ENCODE measurements around the gene STYX.

STYX gene

DNA sequence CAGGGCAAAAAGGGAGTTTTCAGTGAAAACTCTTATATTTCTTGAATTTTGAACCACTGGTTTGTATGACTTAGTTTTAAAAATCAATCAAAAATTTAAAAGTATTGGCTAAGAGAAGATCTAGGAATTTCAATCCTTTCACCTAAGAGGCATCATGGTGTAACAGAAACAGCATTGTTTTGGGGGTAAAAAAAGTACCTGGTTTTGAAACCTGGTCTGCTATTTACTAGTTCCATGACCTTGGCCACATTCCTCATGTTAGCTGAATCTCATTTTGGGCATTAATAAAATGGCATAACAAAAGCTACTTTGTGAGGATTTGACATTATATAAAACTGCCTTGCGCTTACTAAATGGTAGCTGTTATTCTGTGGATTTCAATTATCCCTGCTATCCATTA is 78.1 kb downstream of the STYX start:
- Histone ChIP-seq H3K9me3 (ENCODE audit: control insufficient read depth in 2 of 2, low read length in 2 of 2) (no peaks in the 10 kb centered on the region), H3K27me3 (ENCODE audit: control insufficient read depth in 1 of 2, insufficient read depth in 2 of 2, low read length in 2 of 2) (no peaks in the 10 kb centered on the region), H3K4me3 (ENCODE audit: low read length in 2 of 2) (no peak overlapping the region), H3K9ac (ENCODE audit: low read length in 2 of 2) (no peak overlapping the region), H3K27ac (ENCODE audit: low read length) (no peak overlapping the region), H3K4me1 (ENCODE audit: control insufficient read depth, insufficient read depth, low read length) (no peaks in the 10 kb centered on the region), H3K36me3 (ENCODE audit: control insufficient read depth in 2 of 2, insufficient read depth in 2 of 2, low read length in 2 of 2) (no peaks in the 10 kb centered on the region)

DNA sequence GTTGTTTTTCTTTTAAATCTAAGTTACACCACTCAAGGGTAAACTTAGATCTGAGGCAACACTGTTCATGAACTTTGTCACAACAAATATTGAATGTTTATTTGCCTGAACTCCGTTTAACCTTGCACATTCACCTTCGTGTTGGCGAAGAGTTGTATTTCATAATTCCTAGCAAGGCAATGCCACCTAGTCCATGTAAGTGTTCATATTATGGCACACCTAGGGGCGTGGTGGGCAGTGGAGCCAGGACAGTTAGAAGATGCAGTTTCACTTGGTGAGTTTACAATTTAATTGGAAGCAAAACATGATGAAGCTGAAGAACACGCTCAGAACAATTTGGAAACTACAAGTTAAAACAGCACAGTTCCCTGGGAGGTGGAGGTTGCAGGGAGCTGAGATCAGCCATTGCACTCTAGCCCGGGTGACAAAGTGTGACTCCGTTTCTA is 91.9 kb downstream of the STYX start:
- Histone ChIP-seq H3K9me3 (ENCODE audit: control insufficient read depth in 2 of 2, low read length in 2 of 2) (no peaks in the 10 kb centered on the region), H3K27ac (ENCODE audit: low read length) (no peak overlapping the region), H3K36me3 (ENCODE audit: control insufficient read depth in 2 of 2, insufficient read depth in 2 of 2, low read length in 2 of 2) (no peaks in the 10 kb centered on the region), H3K4me1 (ENCODE audit: control insufficient read depth, insufficient read depth, low read length) (no peaks in the 10 kb centered on the region), H3K27me3 (ENCODE audit: control insufficient read depth in 1 of 2, insufficient read depth in 2 of 2, low read length in 2 of 2) (no peaks in the 10 kb centered on the region), H3K9ac (ENCODE audit: low read length in 2 of 2) (no peak overlapping the region), H3K4me3 (ENCODE audit: low read length in 2 of 2) (no peak overlapping the region)

DNA sequence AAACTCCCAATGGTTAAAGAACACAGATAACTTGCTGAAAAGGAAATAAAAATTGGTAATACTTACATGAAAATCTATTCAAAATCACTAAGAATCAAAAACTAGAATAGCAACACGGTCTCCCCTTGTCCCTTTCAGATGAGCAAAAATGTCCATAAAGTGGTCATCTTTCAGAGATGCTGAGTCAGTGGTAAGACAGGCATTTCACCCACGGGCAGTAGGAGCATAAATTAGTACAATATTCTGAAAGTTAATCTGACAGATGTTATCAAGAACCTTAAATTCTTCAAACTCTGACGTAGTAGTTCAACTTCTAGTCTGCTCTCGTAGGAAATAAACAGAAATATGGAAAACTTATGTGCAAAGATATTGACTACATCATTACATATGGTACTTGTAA is 94.5 kb downstream of the STYX start:
- Histone ChIP-seq H3K27ac (ENCODE audit: low read length) (no peak overlapping the region), H3K4me1 (ENCODE audit: control insufficient read depth, insufficient read depth, low read length) (no peaks in the 10 kb centered on the region), H3K27me3 (ENCODE audit: control insufficient read depth in 1 of 2, insufficient read depth in 2 of 2, low read length in 2 of 2) (no peaks in the 10 kb centered on the region), H3K9me3 (ENCODE audit: control insufficient read depth in 2 of 2, low read length in 2 of 2) (no peaks in the 10 kb centered on the region), H3K4me3 (ENCODE audit: low read length in 2 of 2) (no peak overlapping the region), H3K36me3 (ENCODE audit: control insufficient read depth in 2 of 2, insufficient read depth in 2 of 2, low read length in 2 of 2) (no peaks in the 10 kb centered on the region), H3K9ac (ENCODE audit: low read length in 2 of 2) (no peak overlapping the region)

Data from stomach smooth muscle (tissue), 2 donors.